Right cardiac atrium (tissue), 5 donors: Measurements from ENCODE around the gene GUSB. TPM values are rescaled to one million over a fixed set of nuclear protein-coding genes. Genes with fewer than 3 reads are reported as not detected.
"Not testable (repeated sequence)": the region's sequence is repeated elsewhere in the genome, so short reads cannot be mapped to it uniquely, and the experiment has no call there.

Experiments
- ATAC-seq, 2 donors: fragments of 200-7000 bp; cut with Tn5 transposase; one replicate each; pipeline versions ENCODE4 v1.8.0 to v1.9.1; 2020; ENCODE audit warnings: moderate library complexity in 2 of 2, mild to moderate bottlenecking in 1 of 2
- DNase-seq, 3 donors: peaks; one replicate each; pipeline ENCODE4 v3.0.0-alpha.2; 2020
- H3K27ac ChIP-seq: one replicate; pipeline ENCODE4 v1.5.1; 2013; ENCODE audit warnings: mild to moderate bottlenecking, low read length, control low read depth, moderate library complexity
- H3K27me3 ChIP-seq: one replicate; pipeline ENCODE4 v1.6.1; 2013; ENCODE audit not compliant: control insufficient read depth, insufficient read depth
- H3K4me1 ChIP-seq: one replicate; pipeline ENCODE4 v1.6.1; 2013; ENCODE audit warnings: low read length; ENCODE audit not compliant: control insufficient read depth, insufficient read depth
- H3K4me3 ChIP-seq: one replicate; pipeline ENCODE4 v1.5.1; 2013; ENCODE audit warnings: low read length, control low read depth
- H3K9me3 ChIP-seq: one replicate; pipeline ENCODE4 v1.6.1; 2013; ENCODE audit warnings: low read length; ENCODE audit not compliant: control insufficient read depth
- WGBS: extraction: QIAGEN DNeasy Blood & Tissue Kit; methylation state at CpG from one replicate; pipeline ENCODE4 v1.1.7; 2013; 5-methylcytosine and 5-hydroxymethylcytosine counted together
- intact Hi-C, 4 donors: fragments of 100-400 bp; cut with DNase I; formaldehyde crosslinking; loops; one replicate each; pipeline versions ENCODE4 v1.11.0 to v1.14.0; 2022 to 2023
- polyA plus RNA-seq: library from polyadenylated mRNA; stranded (reverse); fragments of 200-250 nt; gene quantifications from one replicate; pipeline ENCODE4 v1.2.3, GENCODE V29; 2013
- total RNA-seq, 4 donors: library from RNA; stranded (reverse); fragmentation: NEBNext Ultra II Directional; extraction: Animal tissue kit (Norgen Biotek cat#: 25700); gene quantifications; one replicate each; pipeline ENCODE4 v1.2.1, GENCODE V29; 2021
- donor health status: healthy with polysubstance abuse.
- donor health status: DM: no; HTN: yes; CAD: no.
- donor health status: DM: no; HTN: no; CAD: no.
- donor health status: DM: no; HTN: yes; CAD: no; lungs with severe emphysema.
- donor health status: DM: yes; HTN: yes; CAD: no.

The GUSB gene
- total and polyA plus RNA-seq, 5 donors: 21.5 to 27.2 (median 24.8) TPM

DNA sequence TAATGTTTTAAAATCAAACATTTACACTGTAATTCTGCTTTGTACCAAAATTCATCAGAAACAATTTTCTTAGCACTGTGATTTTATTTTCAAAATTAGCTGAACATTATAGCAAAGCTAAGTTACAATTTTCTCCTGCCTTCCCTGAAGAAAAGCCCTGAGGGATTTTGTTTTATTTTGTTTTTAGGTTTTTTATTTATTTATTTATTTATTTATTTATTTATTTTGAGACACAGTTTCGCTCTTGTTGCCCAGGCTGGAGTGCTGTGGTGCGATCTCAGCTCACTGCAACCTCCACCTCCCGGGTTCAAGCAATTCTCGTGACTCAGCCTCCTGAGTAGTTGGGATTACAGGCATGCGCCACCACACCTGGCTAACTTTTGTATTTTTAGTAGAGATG lies 9.8 kb upstream of the GUSB start:
- H3K4me1 ChIP-seq, intact Hi-C loops, ATAC-seq, H3K27ac ChIP-seq, DNase-seq, H3K27me3 ChIP-seq, H3K4me3 ChIP-seq, H3K9me3 ChIP-seq: not testable (repeated sequence)
- 94% methylated on average over 5 of the region's 5 CpGs for WGBS

DNA sequence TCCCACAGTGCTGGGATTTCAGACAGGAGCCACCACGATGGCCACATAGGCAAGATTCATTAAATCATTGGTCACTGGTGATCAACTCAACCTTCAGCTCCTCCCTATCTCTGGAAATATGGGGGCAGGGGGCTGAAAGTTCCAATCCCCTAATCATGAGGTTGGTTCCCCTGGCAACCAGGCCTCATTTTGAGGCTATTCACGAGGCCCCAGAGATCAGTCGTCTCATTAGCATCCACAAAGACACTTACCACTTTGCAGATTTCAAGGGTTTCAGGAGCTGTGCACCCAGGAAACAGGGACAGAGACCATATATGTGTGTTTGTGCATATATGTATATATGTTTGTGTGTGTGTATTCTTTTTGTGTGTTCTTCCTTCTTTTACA lies 7.7 kb upstream of the GUSB start:
- 67% methylated on average over 3 of the region's 3 CpGs for whole genome bisulfite sequencing
- Histone ChIP-seq H3K4me1 (no peaks in the 10 kb centered on the region), H3K4me3 (no peak overlapping the region), H3K27ac (no peak overlapping the region), H3K27me3 (no peaks in the 10 kb centered on the region), H3K9me3 (no peaks in the 10 kb centered on the region)
- intact Hi-C loops: loop anchor here in 1 of 4 donors (10.0 kb wide), 1 partner anchor 65 kb away; no protein-coding TSS in a partner anchor
- ATAC-seq (no peak), DNase-seq (no peak)

DNA sequence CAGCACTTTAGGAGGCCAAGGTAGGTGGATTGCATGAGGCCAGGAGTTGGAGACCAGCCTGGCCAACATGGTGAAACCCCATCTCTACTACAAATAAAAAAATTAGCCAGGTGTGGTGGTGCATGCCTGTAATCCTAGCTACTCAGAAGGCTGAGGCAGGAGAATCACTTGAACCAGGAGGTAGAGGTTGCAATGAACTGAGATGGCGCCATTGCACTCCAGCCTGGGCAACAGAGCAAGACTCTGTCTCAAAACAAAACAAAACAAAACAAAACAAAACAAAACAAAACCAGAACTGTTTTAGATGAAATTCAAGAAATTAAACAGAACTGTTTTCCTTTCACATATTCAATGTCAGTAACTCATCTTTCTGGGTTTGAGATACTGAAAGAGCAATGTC lies 6.5 kb upstream of the GUSB start:
- not testable (repeated sequence) for H3K4me3 ChIP-seq, DNase-seq, H3K27me3 ChIP-seq, ATAC-seq, H3K27ac ChIP-seq, H3K9me3 ChIP-seq, H3K4me1 ChIP-seq
- intact Hi-C loops: loop anchor here in 1 of 4 donors (10.0 kb wide), 1 partner anchor 64 kb away; no protein-coding TSS in a partner anchor
- WGBS: 95% methylated on average over 1 of the region's 1 CpG

DNA sequence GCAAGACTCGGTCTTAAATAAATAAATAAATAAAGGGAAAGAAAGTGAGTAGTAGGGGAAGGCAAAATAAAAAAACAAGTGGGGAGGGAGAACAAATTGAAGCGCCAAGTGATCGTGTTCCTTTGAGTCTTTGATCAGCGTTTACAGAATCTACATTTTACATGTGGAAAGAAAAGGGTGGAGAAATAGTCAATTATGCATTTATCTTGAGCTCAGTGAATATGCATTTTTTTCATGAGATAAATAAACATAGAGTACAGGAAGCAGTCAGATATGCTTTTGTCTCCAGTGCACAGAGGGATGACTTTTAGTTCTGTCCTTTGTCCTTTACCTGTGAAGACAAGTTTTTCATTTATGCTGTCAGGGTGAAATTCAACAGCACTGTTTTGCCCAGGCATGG lies 6.1 kb upstream of the GUSB start:
- DNase-seq (no peak), ATAC-seq (no peak)
- Histone ChIP-seq H3K27ac (no peak overlapping the region), H3K9me3 (no peaks in the 10 kb centered on the region), H3K4me3 (no peak overlapping the region), H3K4me1 (no peaks in the 10 kb centered on the region), H3K27me3 (no peaks in the 10 kb centered on the region)
- intact Hi-C loops: loop anchor here in 1 of 4 donors (10.0 kb wide), 1 partner anchor 63 kb away; no protein-coding TSS in a partner anchor
- WGBS: 82% methylated on average over 4 of the region's 4 CpGs

DNA sequence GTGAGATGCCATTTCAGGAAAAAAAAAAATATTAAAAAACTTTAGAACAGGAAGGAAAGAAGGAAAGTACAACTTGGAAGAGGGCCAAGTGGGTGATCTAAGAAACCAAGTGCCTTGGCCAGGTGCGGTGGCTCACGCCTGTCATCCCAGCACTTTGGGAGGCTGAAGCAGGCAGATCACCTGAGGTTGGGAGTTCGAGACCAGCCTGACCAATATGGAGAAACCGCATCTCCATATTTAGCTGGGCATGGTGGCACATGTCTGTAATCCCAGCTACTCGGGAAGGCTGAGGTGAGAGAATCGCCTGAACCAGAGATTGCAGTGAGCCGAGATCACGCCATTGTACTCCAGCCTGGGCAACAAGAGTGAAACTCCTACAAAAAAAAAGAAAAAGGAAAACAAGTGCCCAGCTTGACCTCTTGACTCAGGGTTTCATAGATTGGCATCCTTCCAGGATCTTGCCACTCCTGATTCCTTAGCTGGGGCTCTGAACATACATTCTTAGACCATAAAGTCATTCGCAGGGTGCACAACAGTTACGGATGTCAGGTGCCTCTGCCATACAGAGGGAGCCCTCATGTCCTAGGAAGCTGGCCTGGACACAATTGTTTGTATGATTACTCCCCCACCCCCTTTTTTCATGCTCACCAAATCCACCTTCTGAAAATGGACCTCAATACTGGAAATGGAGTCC lies 2.1 kb upstream of the GUSB start:
- Histone ChIP-seq H3K4me1 (peaks cover 5% of the 10 kb centered on the region), H3K27ac (no peak overlapping the region), H3K4me3 (no peak overlapping the region), H3K9me3 (no peaks in the 10 kb centered on the region), H3K27me3 (no peaks in the 10 kb centered on the region)
- WGBS: 94% methylated on average over 10 of the region's 10 CpGs
- DNase-seq (no peak), ATAC-seq (no peak)
- intact Hi-C loops: loop anchor here in 1 of 4 donors (10.0 kb wide), 1 partner anchor 59 kb away; no protein-coding TSS in a partner anchor

DNA sequence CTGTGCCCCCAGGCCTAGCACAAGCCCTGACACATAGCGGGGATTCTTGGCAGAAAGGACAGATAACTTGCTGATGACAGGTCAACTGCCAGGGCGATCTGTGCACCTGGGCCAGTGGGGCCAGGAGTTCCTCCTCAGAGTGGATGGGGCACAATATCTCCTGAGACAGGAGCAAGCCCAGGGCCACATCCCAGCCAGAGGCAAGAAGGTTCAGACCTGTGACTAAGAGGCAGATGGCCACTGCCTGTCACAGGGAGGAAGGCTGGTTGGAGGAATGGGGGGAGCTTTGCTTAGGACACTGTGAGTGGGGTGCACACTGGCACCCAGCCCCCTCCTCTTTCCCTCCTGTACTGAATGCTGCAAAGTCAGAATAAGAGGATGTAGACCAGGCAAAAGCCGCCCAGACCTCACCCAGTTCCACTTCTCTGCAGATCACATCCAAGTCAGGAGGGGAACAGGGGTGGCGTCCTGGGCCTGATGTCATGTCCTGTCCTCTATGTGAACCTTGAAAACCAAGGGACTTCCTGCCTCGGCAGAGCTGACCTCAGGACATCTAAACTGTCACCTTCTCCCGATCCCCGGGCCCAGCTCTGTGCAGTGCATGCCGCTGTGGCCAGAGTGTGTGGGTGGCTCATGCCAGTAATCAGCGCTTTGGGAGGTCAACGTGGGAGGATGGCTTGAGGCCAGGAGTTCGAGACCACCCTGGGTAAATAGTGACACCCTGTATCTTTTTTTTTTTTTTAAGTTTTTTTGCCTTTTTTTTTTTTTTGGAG lies 1.3 kb downstream of the GUSB start:
- peaks cover 5% of the 10 kb centered on the region for H3K4me1 ChIP-seq
- peak; percentile 66 to 81 (median 77) for DNase-seq
- H3K27me3 ChIP-seq: no peaks in the 10 kb centered on the region
- H3K27ac ChIP-seq: peak overlapping the region; percentile 49
- no peaks in the 10 kb centered on the region for H3K9me3 ChIP-seq
- intact Hi-C loops: loop anchor here in 1 of 4 donors (10.0 kb wide), 1 partner anchor 56 kb away; no protein-coding TSS in a partner anchor
- peak overlapping the region; percentile 91 for H3K4me3 ChIP-seq
- peak; percentile 60 to 78 for ATAC-seq
- WGBS: 34% methylated on average over 11 of the region's 11 CpGs

DNA sequence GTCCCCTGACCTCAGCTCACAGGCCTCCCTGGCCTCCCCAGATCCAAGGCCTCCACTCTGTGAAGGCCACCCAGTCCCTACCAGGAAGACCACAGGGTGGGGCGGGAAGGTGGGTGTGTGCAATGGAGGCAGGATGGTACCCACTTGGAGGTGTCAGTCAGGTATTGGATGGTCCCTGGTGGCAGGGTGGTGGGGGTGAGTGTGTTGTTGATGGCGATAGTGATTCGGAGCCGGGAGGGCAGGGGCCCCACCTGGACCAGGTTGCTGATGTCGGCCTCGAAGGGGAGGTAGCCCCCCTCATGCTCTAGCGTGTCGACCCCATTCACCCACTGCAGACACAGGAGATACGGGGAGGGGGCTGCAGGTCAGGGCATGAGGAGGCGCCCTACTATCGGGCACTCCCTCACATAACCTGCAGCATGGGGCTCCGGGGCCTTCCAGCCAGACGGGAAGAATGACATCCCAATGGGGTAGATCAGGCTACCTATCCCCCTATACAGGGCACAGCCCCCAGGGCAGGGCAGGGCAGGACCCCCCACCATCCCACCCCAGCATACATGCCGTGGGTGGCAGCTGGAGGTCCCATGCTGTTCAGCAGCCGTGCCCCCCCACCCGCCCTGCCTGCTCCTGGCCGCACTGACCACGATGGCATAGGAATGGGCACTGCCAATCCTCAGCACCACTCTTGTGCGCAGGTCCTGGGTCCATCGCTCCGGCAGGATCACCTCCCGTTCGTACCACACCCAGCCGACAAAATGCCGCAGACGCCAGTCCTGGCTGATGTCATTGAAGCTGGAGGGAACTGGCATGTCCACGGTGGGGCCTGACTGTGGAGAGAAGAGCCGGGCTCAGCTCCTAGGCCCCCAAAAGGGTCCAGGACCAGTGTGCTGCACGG lies 2.2 kb downstream of the GUSB start:
- no peak overlapping the region for H3K27ac ChIP-seq
- intact Hi-C loops: loop anchor here in 1 of 4 donors (10.0 kb wide), 1 partner anchor 55 kb away; no protein-coding TSS in a partner anchor
- ATAC-seq (no peak), DNase-seq (peak in 1 of 3 donors; percentile 62)
- no peaks in the 10 kb centered on the region for H3K9me3 ChIP-seq
- H3K27me3 ChIP-seq: no peaks in the 10 kb centered on the region
- 90% methylated on average over 29 of the region's 29 CpGs for WGBS
- peaks cover 5% of the 10 kb centered on the region for H3K4me1 ChIP-seq
- no peak overlapping the region for H3K4me3 ChIP-seq

DNA sequence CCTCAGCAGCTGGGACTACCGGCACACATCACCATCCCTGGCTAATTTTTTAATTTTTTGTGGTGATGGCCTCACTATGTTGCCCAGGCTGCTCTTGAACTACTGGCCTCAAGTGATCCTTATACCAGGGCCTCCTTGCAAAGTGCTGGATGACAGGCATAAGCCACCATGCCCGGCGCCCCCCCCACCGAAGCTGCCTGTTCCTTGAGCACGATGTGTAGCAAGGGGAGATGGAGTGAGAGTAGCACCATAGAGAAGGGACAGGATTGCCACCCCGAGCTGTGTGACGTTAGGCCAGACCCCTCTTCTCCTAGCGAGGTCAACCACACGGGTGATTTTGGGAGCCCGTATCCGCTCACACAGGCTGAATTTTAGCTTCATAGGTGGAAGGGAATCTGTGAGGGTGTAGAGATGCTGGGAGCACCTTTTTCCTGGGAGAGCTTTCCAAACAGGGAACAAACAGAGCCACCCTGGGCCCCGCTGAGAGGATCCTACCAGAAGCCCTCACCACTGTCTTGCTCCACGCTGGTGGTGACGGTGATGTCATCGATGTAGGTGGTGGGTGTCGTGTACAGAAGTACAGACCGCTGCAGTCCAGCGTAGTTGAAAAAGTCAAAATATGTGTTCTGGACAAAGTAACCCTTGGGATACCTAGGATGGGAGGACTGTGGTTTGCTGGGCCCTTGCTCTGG lies 3.0 kb downstream of the GUSB start:
- ATAC-seq (no peak), DNase-seq (no peak)
- Histone ChIP-seq H3K27ac (no peak overlapping the region), H3K4me1 (peaks cover 5% of the 10 kb centered on the region), H3K27me3 (no peaks in the 10 kb centered on the region), H3K9me3 (no peaks in the 10 kb centered on the region), H3K4me3 (no peak overlapping the region)
- WGBS: 95% methylated on average over 18 of the region's 18 CpGs
- intact Hi-C loops: no loop called here

DNA sequence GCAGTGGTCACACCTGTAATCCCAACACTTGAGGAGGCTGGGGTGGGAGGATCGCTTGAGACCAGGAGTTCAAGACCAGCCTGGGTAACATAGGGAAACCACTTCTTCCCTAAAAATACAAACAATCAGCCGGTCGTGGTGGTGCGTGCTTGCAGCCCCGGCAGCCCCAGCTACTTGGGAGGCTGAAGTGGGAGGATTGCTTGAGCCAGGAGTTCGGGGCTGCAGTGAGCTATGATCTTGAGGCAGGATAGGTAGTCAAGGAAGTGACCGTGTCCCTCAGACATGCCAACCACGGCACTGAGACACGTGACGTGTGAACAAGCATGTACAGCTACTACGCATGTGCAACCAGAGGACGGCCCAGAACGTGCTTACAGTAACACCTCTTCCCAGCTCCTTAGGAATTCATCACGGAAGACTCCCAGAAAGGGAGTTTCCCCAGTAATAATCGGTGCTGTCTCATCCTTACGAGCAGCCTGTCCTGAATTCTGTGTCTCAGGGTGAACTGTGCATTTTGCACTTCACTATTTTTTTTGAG lies 5.3 kb downstream of the GUSB start:
- Histone ChIP-seq H3K4me3 (no peak overlapping the region), H3K4me1 (peaks cover 5% of the 10 kb centered on the region), H3K27me3 (no peaks in the 10 kb centered on the region), H3K9me3 (no peaks in the 10 kb centered on the region), H3K27ac (no peak overlapping the region)
- DNase-seq: no peak
- 93% methylated on average over 16 of the region's 16 CpGs for WGBS
- no peak for ATAC-seq
- intact Hi-C loops: no loop called here

DNA sequence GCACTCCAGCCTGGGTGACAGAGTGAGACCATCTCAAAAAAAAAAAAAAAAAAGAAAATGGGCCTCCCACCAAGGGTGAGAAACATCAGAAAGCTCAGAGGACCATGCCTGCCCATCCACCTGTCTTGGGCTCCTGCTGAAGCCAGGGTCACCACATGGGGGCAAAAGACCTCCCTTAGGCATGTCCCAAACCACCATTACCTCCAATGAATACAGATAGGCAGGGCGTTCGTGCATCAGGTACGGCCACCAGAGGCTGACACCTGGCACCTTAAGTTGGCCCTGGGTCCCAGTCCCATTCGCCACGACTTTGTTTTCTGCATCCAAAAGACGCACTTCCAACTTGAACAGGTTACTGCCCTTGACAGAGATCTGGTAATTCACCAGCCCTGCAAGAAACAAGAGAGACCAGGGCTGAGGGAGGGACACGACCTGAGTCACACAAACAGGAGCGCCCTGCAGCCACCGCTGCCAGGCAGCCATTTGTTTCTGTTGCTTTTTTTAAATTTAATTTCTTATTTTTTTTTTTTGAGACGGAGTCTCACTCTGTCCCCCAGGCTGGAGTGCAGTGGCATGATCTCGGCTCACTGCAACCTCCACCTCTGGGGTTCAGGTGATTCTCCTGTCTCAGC lies 6.1 kb downstream of the GUSB start:
- H3K27me3 ChIP-seq: no peaks in the 10 kb centered on the region
- no peak for ATAC-seq
- H3K27ac ChIP-seq: no peak overlapping the region
- H3K4me3 ChIP-seq: no peak overlapping the region
- H3K4me1 ChIP-seq: peaks cover 5% of the 10 kb centered on the region
- intact Hi-C loops: no loop called here
- no peak for DNase-seq
- H3K9me3 ChIP-seq: no peaks in the 10 kb centered on the region
- 96% methylated on average over 11 of the region's 11 CpGs for WGBS
